Activated CD8-positive, alpha-beta memory T cell treated with anti-CD3 and anti-CD28 coated beads for 36 hours (primary cell): ENCODE results near the gene MYL10. TPM values are rescaled to one million over a fixed set of nuclear protein-coding genes. Genes with fewer than 3 reads are reported as not detected.

ENCODE experiments used
- CTCF ChIA-PET: fragments of 350-600 bp; sonication (Branson Sonifier 250); formaldehyde crosslinking; loops from one replicate; lab custom pipeline; 2021; ENCODE audit warnings: antibody characterized with exemption; lab: Charles Lee
- POLR2A ChIA-PET: fragments of 350-600 bp; sonication (Branson Sonifier 250); formaldehyde crosslinking; loops from one replicate; lab custom pipeline; 2021; ENCODE audit warnings: antibody characterized with exemption; lab: Charles Lee
- total RNA-seq, 2 experiments: library from RNA; stranded (reverse); gene quantifications; one replicate each; pipeline ENCODE4 v1.2.3, GENCODE V29; 2021

The MYL10 gene
- total RNA-seq, 2 experiments from 2014 or later, result not detected

GRCh38 chr7:101602484-101603241, 26.4 kb downstream of the MYL10 start:
- ChIA-PET CTCF (interaction anchor here (0.6 to 1.7 kb wide), 10 partner anchors 13 to 668 kb away, joined by 3 to 6 read pairs (median 3); no protein-coding TSS in a partner anchor), POLR2A (no interaction called here)

DNA sequence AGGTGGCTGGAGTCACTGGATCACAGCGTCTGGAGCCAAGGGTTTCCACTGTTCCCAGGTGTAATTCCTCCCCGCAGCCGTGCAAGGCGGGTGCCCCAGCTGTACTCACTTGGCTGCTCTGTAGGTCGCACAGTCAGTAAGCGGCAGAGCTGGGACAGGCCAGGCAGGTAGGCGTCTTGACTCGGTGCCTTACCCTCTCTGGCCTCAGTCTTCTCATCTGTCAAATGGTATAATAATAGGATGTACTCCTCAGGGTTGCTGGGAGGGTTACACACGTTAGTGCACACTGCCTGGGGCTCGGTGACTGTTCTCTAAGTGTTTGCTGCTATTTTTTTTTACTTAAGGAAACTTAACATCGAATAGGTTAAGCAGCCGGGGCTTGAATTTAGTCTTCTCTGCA, 27.0 kb downstream of the MYL10 start:
- POLR2A ChIA-PET, result no interaction called here
- CTCF ChIA-PET, result interaction anchor here (0.8 to 1.7 kb wide), 7 partner anchors 12 to 669 kb away, joined by 3 to 6 read pairs (median 3); no protein-coding TSS in a partner anchor

- ChIA-PET POLR2A (no interaction called here), CTCF (no interaction called here)
Observed at GRCh38 chr7:101599787-101600186, 29.3 kb downstream of the MYL10 start.

- POLR2A ChIA-PET, result no interaction called here
- CTCF ChIA-PET, result no interaction called here
Observed at GRCh38 chr7:101598986-101599771, 29.9 kb downstream of the MYL10 start.

GRCh38 chr7:101598422-101598985, 30.6 kb downstream of the MYL10 start:
- ChIA-PET POLR2A (no interaction called here), CTCF (no interaction called here)

- POLR2A ChIA-PET, result no interaction called here
Observed at GRCh38 chr7:101597941-101598340, 31.2 kb downstream of the MYL10 start.

GRCh38 chr7:101596898-101597297, 32.2 kb downstream of the MYL10 start:
- CTCF ChIA-PET, result interaction anchor here (0.8 kb wide), 1 partner anchor 16 kb away, joined by 3 read pairs; no protein-coding TSS in a partner anchor
- POLR2A ChIA-PET, result no interaction called here

More at GRCh38 chr7:101597941-101598340, 31.2 kb downstream of the MYL10 start:
- CTCF ChIA-PET, result no interaction called here

DNA sequence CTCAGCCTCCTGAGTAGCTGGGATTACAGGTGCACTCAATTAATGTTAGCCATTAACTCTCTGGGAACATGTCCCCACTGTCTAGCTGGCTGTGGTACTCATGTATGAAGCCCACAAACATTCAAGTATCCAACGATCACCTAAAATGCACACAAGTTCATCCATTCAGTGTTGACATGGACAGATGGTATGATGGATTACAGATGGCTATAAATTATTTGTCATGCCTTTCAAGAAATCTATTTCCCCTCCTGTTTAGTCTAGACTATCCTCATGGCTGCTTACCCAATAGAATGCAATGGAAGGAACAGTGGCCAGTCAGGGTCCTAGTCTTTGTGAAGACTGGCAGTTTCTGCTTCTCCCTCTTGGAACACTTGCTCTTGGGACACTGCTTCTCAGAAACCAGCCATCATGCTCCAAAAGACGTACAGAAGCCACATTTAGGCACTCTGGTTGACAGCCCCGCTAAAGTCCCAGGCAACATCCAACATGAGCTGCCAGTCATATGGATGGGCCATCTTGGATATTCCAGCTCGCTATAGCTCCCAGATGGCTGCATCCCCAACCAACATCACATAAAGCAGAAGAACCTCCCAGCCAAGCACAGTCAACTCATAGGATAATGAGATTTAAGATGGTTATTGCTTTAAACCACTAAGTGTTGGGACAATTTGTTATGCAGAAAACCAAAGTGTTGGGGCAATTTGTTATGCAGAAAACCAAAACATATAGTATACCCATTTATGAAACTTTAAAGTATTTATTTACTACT, 33.1 kb downstream of the MYL10 start:
- CTCF ChIA-PET, result interaction anchor here (0.5 to 0.6 kb wide), 2 partner anchors 447 to 637 kb away, joined by 3 to 5 read pairs; no protein-coding TSS in a partner anchor

GRCh38 chr7:101595246-101595645, 33.9 kb downstream of the MYL10 start:
- ChIA-PET CTCF (interaction anchor here (0.5 kb wide), 1 partner anchor 448 kb away, joined by 3 read pairs; no protein-coding TSS in a partner anchor), POLR2A (no interaction called here)

More for the DNA sequence above, 33.1 kb downstream of the MYL10 start:
- POLR2A ChIA-PET, result no interaction called here

GRCh38 chr7:101594790-101595189, 34.3 kb downstream of the MYL10 start:
- POLR2A ChIA-PET, result no interaction called here

DNA sequence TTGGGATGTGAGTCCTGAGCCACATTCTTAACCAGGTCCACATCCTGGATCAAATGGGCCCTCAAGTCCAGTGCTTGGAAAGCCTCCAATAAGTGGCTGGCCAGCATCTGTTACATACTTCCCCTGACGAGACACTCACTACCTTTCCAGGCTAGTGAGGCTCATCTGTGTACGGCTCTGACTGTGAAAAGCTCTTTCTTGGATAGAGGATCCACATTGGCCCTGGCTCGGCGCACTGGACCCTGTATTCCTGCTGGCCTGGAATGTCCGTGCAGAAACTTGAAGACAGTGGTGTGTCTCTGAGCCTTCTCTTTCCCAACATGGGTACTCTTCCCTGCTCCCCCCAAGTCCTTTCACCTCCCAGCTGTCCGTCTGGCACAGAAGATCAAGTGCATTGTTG, 35.5 kb downstream of the MYL10 start:
- ChIA-PET CTCF (no interaction called here), POLR2A (no interaction called here)

More at GRCh38 chr7:101594790-101595189, 34.3 kb downstream of the MYL10 start:
- CTCF ChIA-PET, result no interaction called here

- CTCF ChIA-PET, result no interaction called here
- POLR2A ChIA-PET, result no interaction called here
Observed at GRCh38 chr7:101591504-101591903, 37.6 kb downstream of the MYL10 start.

- ChIA-PET CTCF (interaction anchor here (1.3 kb wide), 1 partner anchor 12 kb away, joined by 4 read pairs; no protein-coding TSS in a partner anchor), POLR2A (no interaction called here)
Observed at GRCh38 chr7:101590663-101591435, 38.2 kb downstream of the MYL10 start.

DNA sequence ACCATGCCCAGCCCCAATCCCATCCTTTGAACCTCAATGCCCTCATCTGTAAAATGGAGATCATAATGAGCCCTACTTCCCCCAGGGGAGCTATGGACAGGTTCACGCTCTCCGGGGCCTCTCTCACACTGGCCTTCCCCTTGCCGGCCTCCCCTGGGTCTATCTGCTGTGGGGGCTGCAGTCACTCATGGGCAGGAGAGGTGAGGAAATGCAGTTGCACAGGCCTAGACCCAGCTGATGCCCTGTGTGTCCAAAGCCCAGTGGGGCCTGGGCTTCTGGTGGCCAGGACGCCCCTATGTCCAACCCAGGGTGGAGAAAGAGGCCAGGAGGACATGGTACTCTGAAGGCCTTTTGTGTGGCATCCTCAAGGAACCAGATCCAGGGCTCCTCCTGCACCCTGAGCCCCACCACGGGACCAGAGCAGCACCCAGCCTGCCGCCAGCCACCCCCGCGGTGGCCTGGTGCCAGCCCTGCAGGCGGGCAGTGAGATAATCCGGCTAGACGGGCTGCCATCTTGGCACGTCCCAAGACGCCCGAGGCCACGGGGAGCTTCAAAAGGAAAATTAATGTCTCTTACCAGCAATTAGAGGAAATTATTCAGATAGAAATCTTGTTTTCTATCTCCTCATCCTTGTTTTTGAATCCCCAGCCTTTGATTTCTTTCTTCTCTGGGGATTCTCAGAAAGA, 39.0 kb downstream of the MYL10 start:
- CTCF ChIA-PET, result interaction anchor here (1.3 kb wide), 1 partner anchor 13 kb away, joined by 4 read pairs; no protein-coding TSS in a partner anchor
- POLR2A ChIA-PET, result no interaction called here

- CTCF ChIA-PET, result no interaction called here
- POLR2A ChIA-PET, result no interaction called here
Observed at GRCh38 chr7:101589052-101589451, 40.0 kb downstream of the MYL10 start.

DNA sequence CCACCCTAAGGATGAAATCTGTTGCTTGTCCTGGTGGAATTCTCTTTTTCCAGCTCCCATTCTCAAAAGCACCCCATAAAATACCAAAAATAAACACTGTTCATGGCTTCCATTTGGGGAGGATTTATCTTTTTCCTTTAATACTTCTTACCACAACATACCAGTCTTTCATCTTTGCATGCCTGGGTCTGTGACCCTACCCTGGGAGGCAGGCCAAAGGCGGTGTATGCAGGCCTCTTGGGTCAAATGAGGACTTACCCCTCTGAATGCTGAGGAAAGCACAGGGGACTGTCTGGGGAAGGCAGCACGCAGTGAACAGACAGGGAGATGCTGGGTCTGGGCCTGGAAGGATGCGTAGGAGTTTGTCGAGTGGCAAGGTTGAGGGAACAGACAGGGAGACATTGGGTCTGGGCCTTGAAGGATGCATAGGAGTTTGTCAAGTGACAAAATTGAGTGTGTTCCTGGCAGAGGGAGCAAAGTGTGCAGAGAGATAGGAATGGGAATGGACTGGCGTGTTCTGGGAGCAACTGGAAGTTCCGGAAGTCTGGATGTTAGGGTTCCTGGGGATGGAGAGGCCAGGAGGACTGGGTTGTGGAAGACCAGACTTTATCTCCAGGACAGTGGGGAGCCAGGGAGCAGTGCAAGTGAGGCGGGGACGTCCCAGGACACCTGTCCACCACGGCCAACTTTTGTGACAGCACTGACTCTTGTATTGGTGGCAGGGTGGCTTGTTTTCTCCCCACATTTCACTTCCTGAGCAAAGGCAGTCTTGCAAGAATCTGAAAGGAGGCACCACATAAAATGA, 40.8 kb downstream of the MYL10 start:
- ChIA-PET CTCF (no interaction called here), POLR2A (interaction anchor here (0.5 kb wide), 1 partner anchor 279 kb away, joined by 3 read pairs; no protein-coding TSS in a partner anchor)
